GM19193 (cell line): Measurements from ENCODE around the gene NUBP1.

ENCODE experiments used
- POLR2A ChIP-seq: IDR thresholded peaks from 4 replicates; pipeline ENCODE4 v1.6.1; 2011; ENCODE audit not compliant: insufficient read depth, insufficient read length; ENCODE audit errors: extremely low read depth

The NUBP1 gene

GRCh38 chr16:10743610-10744369, at the start of gene NUBP1:
TSS of gene NUBP1 (plus strand) at chr16:10743842. CDS start at chr16:10743864, 22 bp downstream.
- TF ChIP-seq POLR2A: peak; percentile 93

GRCh38 chr16:10693889-10694288, 49.8 kb upstream of the NUBP1 start:
- no peak for TF ChIP-seq POLR2A

- no peak for TF ChIP-seq POLR2A
Observed at GRCh38 chr16:10694306-10694705, 49.3 kb upstream of the NUBP1 start.

GRCh38 chr16:10694830-10695229, 48.8 kb upstream of the NUBP1 start, which contains the start of gene TEKT5:
TSS of gene TEKT5 (minus strand) at chr16:10694930. CDS start at chr16:10694873, 57 bp downstream.
- no peak for TF ChIP-seq POLR2A

- TF ChIP-seq POLR2A: no peak
Observed at GRCh38 chr16:10699756-10700155, 43.9 kb upstream of the NUBP1 start.

GRCh38 chr16:10708969-10709368, 34.7 kb upstream of the NUBP1 start:
- TF ChIP-seq POLR2A: no peak

GRCh38 chr16:10728003-10728887, 15.4 kb upstream of the NUBP1 start:
- no peak for TF ChIP-seq POLR2A

GRCh38 chr16:10729104-10730048, 14.3 kb upstream of the NUBP1 start:
- no peak for TF ChIP-seq POLR2A

- no peak for TF ChIP-seq POLR2A
Observed at GRCh38 chr16:10731790-10732189, 11.9 kb upstream of the NUBP1 start.

- no peak for TF ChIP-seq POLR2A
Observed at GRCh38 chr16:10737068-10737625, 6.5 kb upstream of the NUBP1 start.

GRCh38 chr16:10738231-10739077, 5.2 kb upstream of the NUBP1 start:
- TF ChIP-seq POLR2A: peak; percentile 28

GRCh38 chr16:10740000-10740844, 3.4 kb upstream of the NUBP1 start:
- TF ChIP-seq POLR2A: no peak

- TF ChIP-seq POLR2A: no peak
Observed at GRCh38 chr16:10740845-10741208, 2.8 kb upstream of the NUBP1 start.

GRCh38 chr16:10741844-10742243, 1.8 kb upstream of the NUBP1 start:
- TF ChIP-seq POLR2A: no peak
